ENCODE data around the gene GPR18.
"Not testable (repeated sequence)": the region's sequence is repeated elsewhere in the genome, so short reads cannot be mapped to it uniquely, and the experiment has no call there.

The GPR18 gene

DNA sequence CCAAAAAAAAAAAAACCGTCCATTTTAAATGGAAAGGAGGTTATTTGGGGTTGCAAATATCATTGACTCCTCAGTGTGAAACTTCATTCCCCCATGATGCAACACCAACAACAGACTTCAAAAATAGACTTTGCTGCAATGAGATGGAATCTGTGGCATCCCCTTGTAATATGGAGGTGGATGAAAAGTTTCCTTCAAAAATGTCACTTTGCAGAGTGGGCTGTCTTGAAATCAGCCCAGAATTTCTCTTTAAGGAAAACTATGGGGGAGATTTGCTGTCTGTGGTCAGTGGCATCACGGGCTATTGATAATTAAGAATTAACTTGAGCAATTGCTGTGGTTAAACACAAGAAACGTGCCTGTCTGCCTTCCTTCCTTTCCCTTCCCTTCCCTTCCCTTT, 1.5 kb downstream of the GPR18 start:
- ChIA-PET CTCF (interaction anchor here (0.9 to 4.8 kb wide), 6 partner anchors 11 to 179 kb away, joined by 3 to 76 read pairs (median 12); partner anchors contain the start of gene UBAC2), POLR2A (interaction anchor here (0.7 kb wide), 1 partner anchor 28 kb away, joined by 3 read pairs; no protein-coding TSS in a partner anchor)
- no peak overlapping the region for H3K4me3 ChIP-seq (ENCODE audit: low read depth, low read length)
- DNase-seq (ENCODE audit: low read depth, low spot score) = no peak
- no peak for TF ChIP-seq CTCF (IDR thresholded peaks at IDR 0.05; ENCODE audit: insufficient read depth, low read length, missing control alignments)

DNA sequence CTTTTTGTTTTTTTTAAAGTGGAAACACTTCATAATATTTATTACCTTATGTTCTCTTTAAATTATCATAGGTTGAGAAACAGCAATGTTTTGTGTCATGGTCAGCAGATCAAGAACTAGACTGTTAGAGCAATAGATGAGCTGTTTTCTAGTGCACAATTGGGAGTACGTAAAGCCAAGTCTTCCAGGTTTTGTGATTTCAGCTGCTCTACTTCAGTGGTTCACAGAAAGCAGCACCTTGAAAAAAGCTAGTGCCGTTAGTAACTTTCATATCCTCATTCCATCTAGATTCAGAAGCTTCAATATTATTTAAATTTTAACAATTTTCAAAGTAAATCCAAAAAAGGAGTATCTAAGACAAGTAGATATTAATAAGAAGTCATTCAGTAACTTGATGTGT, 1.9 kb downstream of the GPR18 start:
- POLR2A ChIA-PET = interaction anchor here (0.7 to 1.0 kb wide), 2 partner anchors 27 to 56 kb away, joined by 3 to 5 read pairs; partner anchors contain the start of gene UBAC2
- no peak overlapping the region for H3K4me3 ChIP-seq (ENCODE audit: low read depth, low read length)
- no peak for DNase-seq (ENCODE audit: low read depth, low spot score)
- CTCF ChIA-PET = interaction anchor here (0.9 to 4.8 kb wide), 7 partner anchors 11 to 179 kb away, joined by 3 to 76 read pairs (median 9); partner anchors contain the start of gene UBAC2
- no peak for TF ChIP-seq CTCF (IDR thresholded peaks at IDR 0.05; ENCODE audit: insufficient read depth, low read length, missing control alignments)

DNA sequence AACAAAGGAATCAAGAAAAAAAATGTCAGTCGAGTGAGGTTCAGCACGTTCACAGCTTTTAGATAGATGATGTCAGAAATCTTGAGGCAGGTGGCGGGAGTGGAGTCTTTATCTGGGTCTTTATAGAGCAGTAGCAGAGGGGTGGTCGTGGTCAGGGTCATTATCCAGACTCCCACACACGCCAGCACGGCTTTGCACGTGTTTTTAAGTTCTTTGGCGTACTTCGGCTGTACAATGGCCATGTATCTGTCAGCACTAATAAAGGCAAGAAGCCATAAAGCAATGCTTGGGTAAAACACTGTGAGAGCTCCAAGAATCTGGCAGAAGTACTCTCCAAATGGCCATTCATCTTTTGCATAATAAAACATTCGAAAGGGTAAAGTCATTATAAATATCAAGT, 2.9 kb downstream of the GPR18 start:
- no peak for DNase-seq (ENCODE audit: low read depth, low spot score)
- CTCF ChIA-PET = interaction anchor here (1.0 to 4.8 kb wide), 5 partner anchors 13 to 180 kb away, joined by 3 to 76 read pairs (median 12); partner anchors contain the start of gene UBAC2
- TF ChIP-seq CTCF (IDR thresholded peaks at IDR 0.05; ENCODE audit: insufficient read depth, low read length, missing control alignments) = no peak
- POLR2A ChIA-PET = interaction anchor here (1.0 kb wide), 1 partner anchor 55 kb away, joined by 5 read pairs; the partner anchor contains the start of gene UBAC2
- H3K4me3 ChIP-seq (ENCODE audit: low read depth, low read length) = no peak overlapping the region

DNA sequence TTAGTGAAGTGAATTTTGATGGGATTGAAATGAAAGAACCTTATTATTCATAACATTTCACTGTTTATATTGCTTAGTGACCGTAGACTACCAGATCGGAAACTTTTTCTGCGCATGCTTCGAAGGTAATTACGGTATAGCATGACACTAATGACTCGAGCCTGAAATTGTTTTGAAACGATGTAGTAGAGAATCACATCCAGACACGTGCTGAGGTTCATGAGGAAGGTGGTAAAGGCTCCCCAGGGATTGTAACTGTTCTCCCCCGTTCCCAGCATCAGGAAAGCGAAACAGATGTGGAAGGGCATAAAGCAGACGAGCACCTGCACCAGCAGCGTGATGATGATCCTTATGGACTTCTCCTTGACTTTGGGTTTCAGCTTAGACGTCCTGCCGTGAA, 3.3 kb downstream of the GPR18 start:
- no peak for DNase-seq (ENCODE audit: low read depth, low spot score)
- no peak for TF ChIP-seq CTCF (IDR thresholded peaks at IDR 0.05; ENCODE audit: insufficient read depth, low read length, missing control alignments)
- H3K4me3 ChIP-seq (ENCODE audit: low read depth, low read length) = no peak overlapping the region
- ChIA-PET CTCF (interaction anchor here (1.3 to 4.8 kb wide), 4 partner anchors 14 to 181 kb away, joined by 9 to 76 read pairs (median 14); partner anchors contain the start of gene UBAC2), POLR2A (no interaction called here)

- CTCF ChIA-PET = interaction anchor here (1.3 to 2.3 kb wide), 3 partner anchors 17 to 185 kb away, joined by 4 to 11 read pairs (median 5); no protein-coding TSS in a partner anchor
- no peak overlapping the region for H3K4me3 ChIP-seq (ENCODE audit: low read depth, low read length)
- DNase-seq (ENCODE audit: low read depth, low spot score) = no peak
- no peak for TF ChIP-seq CTCF (IDR thresholded peaks at IDR 0.05; ENCODE audit: insufficient read depth, low read length, missing control alignments)
- POLR2A ChIA-PET = no interaction called here
Observed at GRCh38 chr13:99251921-99252320, 6.3 kb downstream of the GPR18 start.

DNA sequence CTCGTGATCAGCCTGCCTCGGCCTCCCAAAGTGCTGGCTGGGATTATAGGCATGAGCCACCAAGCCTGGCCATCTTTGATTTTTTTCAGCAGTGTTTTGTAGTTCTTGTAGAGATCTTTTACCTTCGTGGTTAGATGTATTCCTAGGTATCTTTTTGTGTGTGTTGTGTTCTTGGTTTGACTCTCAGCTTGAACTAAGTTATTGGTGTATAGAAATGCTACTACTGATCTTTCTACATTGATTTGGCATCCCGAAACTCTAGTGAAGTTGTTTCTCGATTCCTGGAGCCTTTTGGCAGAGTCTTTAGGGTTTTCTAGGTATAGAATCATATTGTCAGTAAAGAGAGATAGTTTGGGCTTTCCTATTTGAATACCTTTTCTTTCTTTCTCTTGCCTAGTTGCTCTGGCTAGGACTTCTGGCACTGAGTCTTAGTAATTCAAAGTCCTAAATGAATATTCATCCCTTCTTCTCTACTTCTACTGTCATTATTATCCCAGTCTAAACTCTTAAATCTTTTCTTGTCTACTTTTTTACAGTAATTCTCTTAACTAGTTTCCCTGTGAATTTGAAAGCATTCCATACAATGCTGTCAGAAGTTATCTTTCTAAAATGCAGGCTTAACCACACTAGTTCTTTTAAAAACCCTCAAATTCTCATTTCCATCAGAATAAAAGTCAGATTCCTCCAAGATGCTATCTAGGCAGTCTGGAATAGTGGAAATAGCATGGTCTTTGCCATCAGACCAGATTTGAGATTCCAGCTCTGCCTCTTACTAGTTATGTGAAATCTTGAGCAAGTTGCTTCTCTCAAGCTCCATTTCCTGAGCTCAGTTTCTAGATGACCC, 7.0 kb downstream of the GPR18 start:
- no peak for TF ChIP-seq CTCF (IDR thresholded peaks at IDR 0.05; ENCODE audit: insufficient read depth, low read length, missing control alignments)
- DNase-seq (ENCODE audit: low read depth, low spot score) = no peak
- ChIA-PET POLR2A (no interaction called here), CTCF (interaction anchor here (1.3 to 2.3 kb wide), 3 partner anchors 18 to 185 kb away, joined by 4 to 11 read pairs (median 5); no protein-coding TSS in a partner anchor)
- H3K4me3 ChIP-seq (ENCODE audit: low read depth, low read length) = no peak overlapping the region

DNA sequence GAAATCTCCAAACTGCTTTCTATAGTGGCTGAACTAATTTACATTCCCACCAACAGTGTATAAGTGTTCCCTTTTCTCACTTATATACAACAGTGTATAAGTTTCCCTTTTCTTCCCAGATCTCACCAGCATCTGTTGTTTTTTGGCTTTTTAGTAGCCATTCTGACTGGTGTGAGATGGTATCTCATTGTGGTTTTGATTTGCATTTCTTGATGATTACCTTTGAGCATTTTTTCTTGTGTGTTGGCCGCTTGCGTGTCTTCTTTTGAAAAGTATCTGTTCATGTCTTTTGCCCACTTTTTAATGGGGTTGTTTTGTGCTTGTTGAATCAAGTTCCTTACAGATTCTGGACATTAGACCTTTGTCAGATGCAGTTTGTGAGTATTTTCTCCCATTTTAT, 8.6 kb downstream of the GPR18 start:
- H3K4me3 ChIP-seq (ENCODE audit: low read depth, low read length); POLR2A ChIA-PET; DNase-seq (ENCODE audit: low read depth, low spot score): not testable (repeated sequence)
- CTCF ChIA-PET = interaction anchor here (0.7 kb wide), 1 partner anchor 187 kb away, joined by 3 read pairs; no protein-coding TSS in a partner anchor

- CTCF ChIA-PET = interaction anchor here (0.7 to 1.4 kb wide), 2 partner anchors 73 to 187 kb away, joined by 3 read pairs; no protein-coding TSS in a partner anchor
- DNase-seq (ENCODE audit: low read depth, low spot score); H3K4me3 ChIP-seq (ENCODE audit: low read depth, low read length); POLR2A ChIA-PET: not testable (repeated sequence)
Observed at GRCh38 chr13:99249178-99249577, 9.0 kb downstream of the GPR18 start.

Measured in AG04449 (cell line).